A673 (cell line): ENCODE measurements around the gene TJP2. TPM values are rescaled to one million over a fixed set of nuclear protein-coding genes. Genes with fewer than 3 reads are reported as not detected.

Source experiments
- BruUV-seq: library from RNA; stranded (reverse); fragments of 400-500 nt; replicated peaks from 2 replicates; lab custom pipeline; 2021; lab: Mats Ljungman, UMichigan
- CTCF ChIA-PET: fragments of 300-600 bp; sonication (Branson Sonifier 250); formaldehyde crosslinking; loops from one replicate; lab custom pipeline; 2022; ENCODE audit warnings: antibody characterized with exemption; lab: Charles Lee
- POLR2A ChIA-PET: fragments of 300-600 bp; sonication (Branson Sonifier 250); formaldehyde crosslinking; loops from one replicate; lab custom pipeline; 2022; ENCODE audit warnings: antibody characterized with exemption; ENCODE audit not compliant: low non-redundant PET; lab: Charles Lee
- DNase-seq: peaks from one replicate; pipeline ENCODE4 v3.0.0-alpha.2; 2015; ENCODE audit warnings: low spot score
- H3K27ac ChIP-seq: fragments of 200-600 bp; sonication (generic); 2 replicates; pipeline ENCODE4 v1.5.1; 2016; ENCODE audit warnings: mixed run types, low read depth, mild to moderate bottlenecking, mixed read lengths, antibody characterized with exemption, low read length; ENCODE audit not compliant: poor library complexity, severe bottlenecking
- H3K27me3 ChIP-seq: fragments of 200-600 bp; sonication (generic); replicated peaks from 2 replicates; pipeline ENCODE4 v1.6.1; 2017; ENCODE audit warnings: mixed run types, low read depth, mild to moderate bottlenecking, mixed read lengths, antibody characterized with exemption, low read length; ENCODE audit not compliant: insufficient read depth, poor library complexity
- H3K36me3 ChIP-seq: fragments of 200-600 bp; sonication (generic); 2 replicates; pipeline ENCODE4 v1.6.1; 2016; ENCODE audit warnings: mixed run types, mild to moderate bottlenecking, mixed read lengths, antibody characterized with exemption, low read length; ENCODE audit not compliant: insufficient read depth, poor library complexity, severe bottlenecking
- H3K4me1 ChIP-seq: fragments of 200-600 bp; sonication (generic); 2 replicates; pipeline ENCODE4 v1.6.1; 2017; ENCODE audit warnings: mixed run types, mild to moderate bottlenecking, mixed read lengths, antibody characterized with exemption, low read length; ENCODE audit not compliant: insufficient read depth, poor library complexity, severe bottlenecking
- H3K4me3 ChIP-seq: fragments of 200-600 bp; sonication (generic); 2 replicates; pipeline ENCODE4 v1.5.1; 2016; ENCODE audit warnings: low read depth, mixed run types, mild to moderate bottlenecking, mixed read lengths, low read length; ENCODE audit not compliant: poor library complexity, severe bottlenecking
- H3K9me3 ChIP-seq: fragments of 200-600 bp; sonication (generic); 2 replicates; pipeline ENCODE4 v1.6.1; 2016; ENCODE audit warnings: mixed run types, low read depth, mild to moderate bottlenecking, mixed read lengths, antibody characterized with exemption, low read length; ENCODE audit not compliant: poor library complexity, severe bottlenecking
- CTCF ChIP-seq: fragments of 300-800, 200-600 bp; sonication (generic); conservative IDR thresholded peaks from 2 replicates; pipeline ENCODE4 v1.5.1; 2017; ENCODE audit warnings: low read depth, mild to moderate bottlenecking, antibody characterized with exemption, low read length, moderate library complexity, mixed read lengths
- EZH2 ChIP-seq: fragments of 200-600 bp; sonication (generic); IDR thresholded peaks from 2 replicates; pipeline ENCODE4 v1.6.1; 2017; ENCODE audit warnings: borderline replicate concordance, low read depth, mild to moderate bottlenecking, mixed read lengths, antibody characterized with exemption, low read length; ENCODE audit not compliant: poor library complexity, severe bottlenecking
- intact Hi-C: fragments of 100-400 bp; cut with micrococcal nuclease; formaldehyde crosslinking; loops from one replicate; pipeline ENCODE4 v1.10.0; 2022; ENCODE audit not compliant: unreplicated experiment
- total RNA-seq: library from RNA; stranded (reverse); gene quantifications from 2 replicates; pipeline ENCODE4 v1.2.3, GENCODE V29; 2021

TJP2 gene
- total RNA-seq, 1 experiment from 2014 or later, result 7.2 TPM

GRCh38 chr9:69236188-69236587 is 62.1 kb downstream of the TJP2 start:
- CTCF ChIA-PET, result no interaction called here
- intact Hi-C loops, result no loop called here
- POLR2A ChIA-PET, result interaction anchor here (0.6 kb wide), 1 partner anchor 21 kb away, joined by 3 read pairs; no protein-coding TSS in a partner anchor

GRCh38 chr9:69237702-69238295 is 63.7 kb downstream of the TJP2 start:
- H3K4me3 ChIP-seq, result no peak overlapping the region
- H3K27me3 ChIP-seq, result no peaks in the 10 kb centered on the region
- H3K27ac ChIP-seq, result no peak overlapping the region
- intact Hi-C loops, result no loop called here
- no peak for DNase-seq
- no peaks in the 10 kb centered on the region for H3K36me3 ChIP-seq
- POLR2A ChIA-PET, result no interaction called here
- TF ChIP-seq EZH2 (no peak), CTCF (no peak)
- H3K9me3 ChIP-seq, result no peaks in the 10 kb centered on the region
- CTCF ChIA-PET, result no interaction called here
- no peaks in the 10 kb centered on the region for H3K4me1 ChIP-seq
- no TSS peak for BruUV-seq

More at GRCh38 chr9:69236188-69236587, 62.1 kb downstream of the TJP2 start:
- Histone ChIP-seq H3K4me1 (no peaks in the 10 kb centered on the region), H3K27me3 (no peaks in the 10 kb centered on the region), H3K4me3 (no peak overlapping the region), H3K27ac (no peak overlapping the region), H3K36me3 (no peaks in the 10 kb centered on the region), H3K9me3 (no peaks in the 10 kb centered on the region)
- no peak for DNase-seq
- BruUV-seq, result no TSS peak
- TF ChIP-seq CTCF (no peak), EZH2 (no peak)

DNA sequence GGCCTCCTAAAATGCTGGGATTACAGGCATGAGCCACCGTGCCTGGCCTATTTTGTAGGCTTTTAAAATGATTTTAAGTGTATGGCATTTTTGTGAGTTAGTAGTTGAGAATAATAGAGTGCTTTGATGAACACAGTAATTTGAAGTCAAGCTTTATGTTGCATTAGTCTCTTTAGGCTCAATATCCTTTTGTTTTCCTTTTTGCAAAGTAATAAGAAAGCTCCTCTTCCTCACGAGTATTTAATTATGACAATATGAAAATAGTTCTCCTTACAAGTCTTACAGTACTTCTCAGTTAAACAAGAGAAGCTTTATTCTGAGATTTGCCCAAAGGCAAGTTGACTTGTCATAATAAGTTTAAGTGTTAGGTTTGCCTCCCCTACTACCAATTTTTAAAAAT is 69.0 kb downstream of the TJP2 start:
- H3K9me3 ChIP-seq, result no peaks in the 10 kb centered on the region
- BruUV-seq, result no TSS peak
- H3K4me1 ChIP-seq, result no peaks in the 10 kb centered on the region
- intact Hi-C loops, result no loop called here
- H3K36me3 ChIP-seq, result no peaks in the 10 kb centered on the region
- ChIA-PET CTCF (no interaction called here), POLR2A (no interaction called here)
- H3K4me3 ChIP-seq, result no peak overlapping the region
- H3K27me3 ChIP-seq, result no peaks in the 10 kb centered on the region
- no peak for DNase-seq
- no peak for TF ChIP-seq CTCF
- TF ChIP-seq EZH2, result no peak
- H3K27ac ChIP-seq, result no peak overlapping the region
